Right lung (tissue), 5 donors: ENCODE results near the gene SPRING1. TPM values are rescaled to one million over a fixed set of nuclear protein-coding genes. Genes with fewer than 3 reads are reported as not detected.

Source experiments
- DNase-seq, 2 donors: peaks; one replicate each; pipeline ENCODE4 v3.0.0-alpha.2; 2013
- polyA plus RNA-seq, 5 donors: library from polyadenylated mRNA; unstranded; fragments of 120-200 nt; gene quantifications; one replicate each; pipeline versions ENCODE4 v1.2.1 to v1.2.3, GENCODE V29; 2013; ENCODE audit warnings: inconsistent platforms in 1 of 5, low replicate concordance in 1 of 5; ENCODE audit not compliant: insufficient read length in 5 of 5, insufficient read depth in 1 of 5

SPRING1 gene
- polyA plus RNA-seq, 5 donors: 22.4 to 31.3 (median 29.0) TPM

DNA sequence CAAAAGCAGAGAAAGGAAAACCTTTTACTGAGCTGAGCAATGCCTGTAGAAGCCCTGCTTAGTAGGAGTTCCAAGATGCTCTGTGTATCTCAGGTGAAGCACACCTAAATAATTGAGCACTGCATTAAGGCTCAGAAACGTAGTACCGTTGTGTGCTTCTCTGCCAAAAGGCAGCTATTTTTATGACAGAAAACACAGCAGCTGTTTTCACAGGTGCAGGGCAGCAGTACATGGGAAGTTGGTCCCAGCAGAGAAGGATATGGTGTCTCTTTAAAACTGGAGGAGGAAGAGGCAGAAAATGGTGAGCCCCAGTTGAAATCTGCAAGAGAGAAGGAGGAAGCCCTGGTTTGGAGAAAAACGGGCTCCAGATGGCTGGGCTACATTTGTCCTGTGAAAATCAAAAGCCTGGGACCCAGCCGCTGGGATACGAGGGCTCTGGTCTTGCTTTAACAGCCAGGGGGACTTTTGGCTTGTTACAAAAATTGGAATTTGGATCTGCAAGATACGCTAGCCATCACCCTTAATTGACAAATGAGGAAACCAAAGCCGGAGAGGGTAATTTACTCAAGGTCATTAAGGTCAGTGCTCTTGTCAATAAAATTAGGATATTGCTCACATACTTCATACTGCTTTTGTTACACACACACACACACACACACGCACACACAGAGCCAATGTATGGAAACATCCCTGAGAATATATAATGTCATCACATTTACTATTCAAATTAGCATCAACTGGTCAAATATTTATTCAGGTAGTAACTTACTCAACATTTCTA lies 27.3 kb downstream of the SPRING1 start:
- DNase-seq: no peak

DNA sequence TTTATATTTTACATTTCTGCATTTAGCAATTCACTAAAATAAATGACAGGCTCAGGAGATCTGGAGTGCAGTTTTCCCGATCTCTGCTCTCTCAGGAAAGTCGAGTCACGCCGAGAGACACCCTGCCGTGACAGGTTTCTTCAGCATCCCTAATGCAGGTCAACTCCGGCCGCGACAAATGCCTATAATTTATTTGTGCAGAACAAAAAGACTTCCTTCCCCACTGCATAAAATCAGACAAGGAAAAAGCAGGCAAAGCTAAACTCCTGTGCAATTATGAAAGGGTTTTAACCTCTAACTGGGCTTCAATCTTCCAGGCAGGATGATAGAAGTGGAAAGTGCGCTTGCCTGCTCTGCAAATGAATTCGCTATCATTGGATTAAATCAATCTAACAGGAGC lies 28.1 kb downstream of the SPRING1 start:
- DNase-seq: no peak

DNA sequence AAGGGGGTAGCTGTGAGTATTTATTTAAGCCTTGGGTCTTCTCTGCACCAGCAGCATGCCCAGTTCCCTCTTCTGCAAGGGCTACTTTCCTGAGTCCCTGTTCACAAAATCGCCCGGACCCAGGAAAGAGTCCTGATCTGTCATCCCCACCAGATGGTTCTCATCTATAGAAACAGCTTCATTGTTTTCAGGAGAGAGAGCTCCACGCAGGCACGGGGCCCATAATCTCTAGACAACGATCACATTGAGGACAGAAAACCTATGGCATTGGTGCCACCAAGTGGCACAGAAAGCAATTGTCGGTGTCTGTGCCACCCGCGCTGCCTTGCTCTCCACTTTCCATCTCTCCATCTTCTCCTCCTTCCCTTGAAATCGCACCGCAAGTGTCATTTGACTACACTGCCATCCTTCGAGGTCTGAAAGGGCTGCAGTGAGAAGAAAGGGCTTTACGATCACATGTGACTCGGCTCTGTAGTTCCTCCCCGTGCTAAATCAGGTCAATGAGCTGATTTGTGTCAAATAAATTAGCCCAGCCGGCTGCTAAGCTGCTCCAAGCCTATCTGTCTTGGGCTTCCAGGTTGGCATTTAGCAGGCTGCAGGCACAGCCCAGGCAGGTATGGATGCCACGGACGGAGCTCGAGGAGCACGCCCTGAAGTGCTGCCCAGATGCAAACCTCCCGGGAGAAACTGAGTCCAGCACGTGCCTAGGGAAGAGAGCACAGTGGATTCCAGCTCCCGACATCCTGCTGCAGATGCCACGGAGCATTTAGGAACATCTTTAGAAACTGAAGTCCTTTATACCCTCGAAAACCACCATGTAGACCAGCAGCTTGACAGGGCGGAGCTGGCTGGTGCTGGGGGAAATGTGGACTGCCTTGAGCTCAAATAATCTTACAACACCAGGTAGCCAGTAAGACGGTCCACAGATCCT lies 28.8 kb downstream of the SPRING1 start:
- peak; percentile 58 to 69 for DNase-seq

DNA sequence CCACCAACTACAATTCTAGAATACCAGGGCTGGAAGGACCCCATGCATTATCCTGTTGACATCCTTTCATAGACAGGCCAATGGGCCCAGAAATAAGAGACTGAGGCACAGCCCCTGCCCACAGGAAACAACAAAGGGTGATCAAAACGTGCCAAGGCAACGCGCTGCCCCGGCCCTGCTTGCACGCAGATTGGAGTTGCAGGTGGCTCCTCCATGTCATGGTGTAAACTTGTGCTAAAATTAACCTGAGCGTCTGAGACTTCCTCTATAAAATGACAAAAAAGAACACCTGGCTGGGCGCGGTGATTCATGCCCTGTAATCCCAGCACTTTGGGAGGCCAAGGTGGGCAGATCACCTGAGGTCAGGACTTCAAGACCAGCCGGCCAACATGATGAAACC lies 30.1 kb downstream of the SPRING1 start:
- no peak for DNase-seq

DNA sequence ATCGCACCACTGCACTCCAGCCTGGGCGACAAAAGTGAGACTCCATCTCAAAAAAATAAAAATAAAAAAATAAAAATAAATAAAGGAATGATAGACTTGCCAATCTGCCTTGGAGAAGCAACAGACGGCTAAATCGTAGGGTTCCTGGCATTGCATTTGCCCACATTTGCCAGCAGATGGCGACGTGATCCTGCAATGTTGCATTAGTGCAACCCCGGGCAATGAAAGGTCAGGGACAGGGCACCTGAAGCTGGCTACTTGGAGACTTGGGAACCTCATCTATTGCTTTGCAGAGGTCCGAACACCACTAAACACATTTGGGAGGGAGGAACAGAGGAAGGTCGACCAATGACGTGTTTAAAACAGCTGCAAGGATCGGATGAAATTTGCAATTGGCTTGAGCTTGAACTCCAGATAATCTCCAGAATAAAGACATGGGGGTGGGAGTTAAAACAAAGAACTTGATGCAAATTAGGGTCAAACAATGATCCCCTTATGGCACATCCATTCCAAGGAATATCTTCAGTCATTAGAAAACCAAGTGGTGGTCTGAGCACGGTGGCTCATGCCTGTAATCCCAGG lies 34.6 kb downstream of the SPRING1 start:
- peak in 1 of 2 donors; percentile 58 for DNase-seq

DNA sequence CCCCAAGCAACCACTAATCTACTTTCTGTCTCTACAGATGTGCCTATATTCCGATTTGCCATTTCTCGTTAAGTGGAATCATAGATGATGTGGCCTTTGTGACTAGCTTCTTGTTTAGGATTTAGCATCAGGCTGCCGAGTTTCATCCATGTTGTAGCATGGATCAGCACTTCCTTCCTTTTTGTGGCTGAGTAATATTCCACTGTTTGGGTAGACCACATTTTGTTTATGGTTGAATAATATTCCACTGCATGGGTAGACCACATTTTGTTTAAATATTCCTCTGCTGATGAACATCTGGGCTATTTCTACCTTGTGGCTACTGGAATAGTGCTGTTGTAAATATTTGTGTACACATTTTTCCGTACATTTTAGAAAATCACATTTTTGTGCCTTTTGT lies 36.4 kb downstream of the SPRING1 start:
- no peak for DNase-seq

DNA sequence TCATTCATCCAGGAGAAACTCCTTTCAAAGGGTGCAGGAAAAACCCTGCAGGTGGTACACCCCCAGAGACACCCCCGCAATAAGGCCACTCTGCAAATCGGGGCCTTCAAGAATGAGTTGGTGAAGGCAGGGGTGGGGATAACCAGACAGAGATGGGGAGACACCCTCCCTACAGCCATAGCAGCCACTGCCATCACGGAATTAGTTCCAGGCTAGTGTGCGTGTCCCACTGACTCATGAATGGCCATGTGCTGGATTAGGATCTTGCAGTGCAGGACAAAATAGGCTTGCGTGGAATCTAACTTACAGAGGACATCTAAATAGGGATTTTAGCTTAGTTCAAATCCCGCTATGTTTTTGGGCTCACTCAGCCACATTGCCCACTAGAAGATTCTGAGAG lies 37.8 kb downstream of the SPRING1 start:
- no peak for DNase-seq

DNA sequence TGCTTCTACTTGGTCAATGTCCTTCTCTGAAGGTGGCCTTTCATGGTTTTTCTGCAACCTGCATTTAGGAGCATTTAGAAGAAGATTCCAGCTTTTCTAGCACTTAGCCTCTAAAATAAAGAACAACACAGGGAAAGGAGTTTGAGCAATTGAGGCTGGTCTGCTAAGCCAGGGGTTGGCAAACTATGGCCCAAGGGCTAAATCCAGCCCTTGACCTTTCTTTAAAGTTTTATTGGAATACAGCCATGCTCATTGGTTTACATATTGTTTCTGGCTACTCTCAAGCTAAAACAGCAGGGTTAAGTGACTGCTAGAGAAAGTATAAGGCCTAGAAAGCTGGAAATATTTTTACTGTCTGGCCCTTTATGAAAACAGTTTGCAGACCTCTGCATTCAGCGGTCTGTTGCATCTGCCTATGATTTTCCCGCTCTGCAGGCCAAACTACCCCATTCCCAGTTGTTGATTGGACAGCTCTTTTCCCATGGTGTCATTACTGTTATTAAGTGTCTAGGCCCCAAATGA lies 39.3 kb downstream of the SPRING1 start:
- DNase-seq: no peak

DNA sequence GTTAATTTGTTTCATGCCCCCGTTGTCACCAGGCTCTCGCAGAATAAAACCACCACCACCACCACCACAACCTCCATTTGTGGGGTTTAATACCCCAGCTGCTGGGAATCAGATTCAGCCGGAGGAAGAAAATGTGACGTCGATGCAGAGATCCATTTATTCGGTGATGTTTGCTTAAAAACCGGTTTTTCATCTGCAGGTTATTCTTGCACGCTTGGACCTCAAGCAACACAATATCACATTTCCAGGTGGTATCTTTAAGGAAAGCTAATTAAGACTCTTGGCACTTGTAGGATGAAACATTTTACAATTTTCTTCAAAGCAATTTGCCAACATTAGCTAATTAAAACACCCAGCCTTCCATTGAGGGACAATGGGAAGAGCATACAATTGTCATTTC lies 39.8 kb downstream of the SPRING1 start:
- no peak for DNase-seq

DNA sequence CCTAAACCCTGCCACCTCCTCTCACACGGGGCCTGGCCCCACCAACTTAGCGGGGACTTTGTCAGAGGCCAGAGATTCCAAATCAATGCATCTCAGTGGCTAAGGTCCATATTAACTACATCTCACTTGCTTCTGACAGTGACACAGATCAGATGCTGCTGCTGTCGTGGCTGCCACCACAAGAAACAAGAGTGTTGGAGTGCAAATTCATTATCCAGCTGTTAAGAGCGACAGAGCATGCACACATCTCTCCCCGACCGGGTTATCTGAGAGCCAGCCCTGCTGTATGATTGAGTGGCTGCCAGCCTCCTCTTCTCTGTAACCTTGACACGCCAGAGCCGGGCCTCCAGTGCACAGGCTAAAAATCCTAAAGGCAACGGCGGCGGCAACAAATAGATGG lies 40.2 kb downstream of the SPRING1 start:
- DNase-seq: no peak

DNA sequence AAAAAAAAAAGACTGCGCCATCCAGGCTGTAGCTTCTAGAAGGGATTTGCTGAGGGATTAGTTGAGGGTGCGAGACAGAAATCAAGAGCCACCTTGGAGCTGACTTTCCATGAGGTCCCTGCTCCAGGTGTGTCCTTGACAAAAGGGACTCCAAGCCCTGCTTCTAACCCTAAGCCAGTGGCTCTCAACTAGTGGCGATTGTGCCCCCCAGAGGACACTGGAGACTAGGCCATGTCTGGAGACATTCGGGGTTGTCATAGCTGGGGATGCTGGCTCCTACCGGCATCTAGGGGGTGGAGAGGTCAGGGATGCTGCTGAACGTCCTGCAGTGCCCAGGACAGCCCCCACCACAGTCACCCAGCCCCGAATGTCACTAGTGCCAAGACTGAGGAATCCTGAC lies 40.6 kb downstream of the SPRING1 start:
- no peak for DNase-seq

DNA sequence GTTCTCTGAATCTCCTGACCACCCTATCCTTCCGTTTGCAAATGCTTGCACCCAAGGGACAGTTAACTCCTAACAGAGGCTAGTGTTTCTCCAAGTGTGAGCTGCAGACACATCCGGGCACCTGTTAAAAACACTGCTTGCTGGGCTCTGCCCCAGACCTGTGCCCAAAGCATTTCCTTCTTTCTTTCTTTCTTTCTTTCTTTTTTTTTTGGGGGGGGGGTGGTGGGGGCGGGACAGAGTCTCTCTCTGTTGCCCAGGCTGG lies 42.5 kb downstream of the SPRING1 start:
- no peak for DNase-seq

DNA sequence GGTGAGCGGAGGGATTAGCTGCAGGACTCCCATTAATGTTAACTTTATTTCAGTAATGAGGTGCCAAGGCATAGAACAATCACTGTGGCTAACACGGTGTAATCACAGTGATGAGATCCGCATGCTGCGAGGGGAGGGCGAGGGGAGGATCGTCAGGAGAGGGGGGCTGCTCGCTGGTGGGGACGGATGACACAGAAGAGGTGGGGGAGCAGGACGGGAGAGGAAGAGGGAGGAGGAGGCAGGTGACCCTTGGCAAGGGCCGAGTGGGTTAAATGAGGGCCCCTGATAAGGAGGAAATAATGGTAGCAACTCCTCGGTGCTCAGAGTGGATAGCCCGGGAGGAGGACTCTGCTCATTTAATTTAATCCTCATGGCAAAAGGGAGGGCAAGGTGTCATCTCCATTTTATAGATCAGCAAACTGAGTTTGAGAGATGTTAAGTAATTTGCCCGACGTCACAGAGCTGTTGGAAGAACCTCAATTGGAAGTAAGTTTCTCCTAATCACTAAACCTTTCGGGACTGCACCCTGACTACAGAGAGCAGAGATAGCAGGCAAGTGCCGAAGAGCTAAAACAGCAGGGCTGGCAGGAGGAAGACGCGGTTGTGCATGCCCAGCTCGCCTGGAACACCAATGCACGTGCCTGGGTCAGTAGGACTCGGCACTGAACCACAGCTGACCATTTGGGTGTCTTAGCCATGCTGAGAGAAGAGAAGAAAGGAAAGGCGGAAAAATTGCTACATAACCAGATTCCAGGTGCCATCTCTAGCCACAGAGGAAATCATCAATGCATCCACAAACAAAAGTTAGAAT lies 43.0 kb downstream of the SPRING1 start:
- no peak for DNase-seq

DNA sequence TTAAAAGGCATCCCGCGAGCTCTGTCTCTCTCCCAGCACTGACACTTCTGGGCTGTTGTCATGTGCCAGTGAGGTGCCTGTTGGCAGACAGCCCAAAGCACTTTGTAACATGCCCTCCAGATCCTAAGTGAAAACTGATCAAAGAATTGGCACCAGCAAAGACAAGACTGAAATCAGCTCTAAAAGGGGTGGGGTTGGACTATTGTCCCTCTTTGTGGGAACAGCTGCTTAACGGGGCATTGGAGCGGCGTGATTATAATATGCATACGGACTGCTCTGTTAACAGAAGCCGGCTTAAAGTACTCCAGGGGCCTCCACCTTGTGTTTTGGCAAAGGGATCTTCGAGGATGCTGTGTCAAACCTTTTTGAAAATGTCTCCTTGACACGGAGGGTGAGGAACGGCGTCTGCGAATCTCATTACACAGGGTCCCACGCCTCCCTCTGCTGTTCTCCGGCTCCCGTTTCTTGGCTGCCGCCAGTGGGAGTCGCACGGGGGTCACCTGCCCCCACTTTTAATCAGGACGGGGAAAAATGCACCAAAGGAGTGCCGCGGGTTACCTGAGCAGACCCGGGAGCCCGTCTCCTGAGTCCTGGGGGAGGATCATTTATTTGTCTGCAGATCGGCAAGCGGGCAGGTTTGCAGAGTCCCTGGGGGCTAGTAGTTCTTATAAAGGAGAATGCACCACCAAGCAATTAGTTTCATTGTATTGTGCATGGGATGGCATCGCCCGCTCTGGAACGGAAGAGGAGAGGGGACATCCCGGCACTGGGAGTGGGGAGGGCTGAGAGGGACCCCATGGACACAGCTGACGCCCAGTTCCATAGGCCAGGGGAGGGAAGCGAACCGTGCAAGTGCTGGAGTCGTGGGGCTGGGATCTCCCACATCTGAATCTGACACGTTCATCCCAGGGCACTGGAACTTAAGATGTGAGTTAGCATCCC lies 44.3 kb downstream of the SPRING1 start:
- no peak for DNase-seq

DNA sequence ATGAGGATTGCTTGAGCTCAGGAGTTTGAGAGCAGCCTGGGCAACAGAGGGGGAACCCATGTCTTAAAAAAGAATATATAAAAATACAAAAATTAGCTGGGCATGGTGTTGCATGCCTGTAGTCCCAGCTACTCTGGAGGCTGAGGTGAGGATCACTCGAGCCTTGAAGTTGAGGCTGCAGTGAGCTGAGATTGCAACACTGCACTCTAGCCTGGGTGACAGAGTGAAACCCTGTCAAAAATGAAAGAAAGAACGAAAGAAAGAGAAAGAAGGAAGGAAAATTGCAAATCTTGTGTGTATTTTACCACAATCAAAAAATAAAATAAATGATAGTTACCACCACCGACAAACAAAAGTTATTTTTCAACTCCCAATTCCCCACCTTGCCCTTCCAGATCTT lies 45.3 kb downstream of the SPRING1 start:
- DNase-seq: no peak

DNA sequence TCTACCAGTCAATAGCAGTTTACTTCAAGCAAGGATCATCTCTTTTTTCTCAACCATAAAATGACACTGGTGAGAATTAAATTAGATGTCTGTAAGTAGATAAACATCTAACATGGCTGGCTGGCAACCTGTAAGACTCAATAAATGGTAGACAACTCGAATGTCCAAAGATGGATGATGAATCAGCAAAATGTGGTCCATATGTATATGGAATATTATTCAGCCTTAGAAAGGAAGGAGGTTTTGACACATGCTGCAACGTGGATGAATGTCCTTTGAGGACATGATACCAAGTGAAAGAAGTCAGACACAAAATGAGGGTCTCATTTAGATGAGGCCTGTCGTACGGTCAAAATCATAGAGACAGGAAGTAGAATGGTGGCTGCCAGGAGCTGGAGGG lies 46.2 kb downstream of the SPRING1 start:
- DNase-seq: no peak

DNA sequence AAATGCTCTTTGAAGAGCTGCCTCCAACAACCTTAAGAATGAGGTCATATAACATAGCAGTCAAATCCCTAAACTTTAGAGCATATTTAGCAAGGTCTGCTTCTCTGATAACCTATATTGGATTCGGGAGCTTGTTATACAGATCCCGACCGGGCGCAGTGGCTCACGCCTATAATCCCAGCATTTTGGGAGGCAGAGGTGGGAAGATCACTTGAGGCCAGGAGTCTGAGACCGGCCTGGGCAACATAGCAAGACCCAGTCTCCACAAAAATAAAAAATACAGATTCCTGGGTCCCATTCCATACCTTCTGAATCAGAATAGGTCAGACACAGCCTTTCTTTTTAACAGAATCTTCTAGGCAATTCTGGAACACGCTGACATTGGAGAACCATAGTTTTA lies 46.7 kb downstream of the SPRING1 start:
- DNase-seq: no peak

DNA sequence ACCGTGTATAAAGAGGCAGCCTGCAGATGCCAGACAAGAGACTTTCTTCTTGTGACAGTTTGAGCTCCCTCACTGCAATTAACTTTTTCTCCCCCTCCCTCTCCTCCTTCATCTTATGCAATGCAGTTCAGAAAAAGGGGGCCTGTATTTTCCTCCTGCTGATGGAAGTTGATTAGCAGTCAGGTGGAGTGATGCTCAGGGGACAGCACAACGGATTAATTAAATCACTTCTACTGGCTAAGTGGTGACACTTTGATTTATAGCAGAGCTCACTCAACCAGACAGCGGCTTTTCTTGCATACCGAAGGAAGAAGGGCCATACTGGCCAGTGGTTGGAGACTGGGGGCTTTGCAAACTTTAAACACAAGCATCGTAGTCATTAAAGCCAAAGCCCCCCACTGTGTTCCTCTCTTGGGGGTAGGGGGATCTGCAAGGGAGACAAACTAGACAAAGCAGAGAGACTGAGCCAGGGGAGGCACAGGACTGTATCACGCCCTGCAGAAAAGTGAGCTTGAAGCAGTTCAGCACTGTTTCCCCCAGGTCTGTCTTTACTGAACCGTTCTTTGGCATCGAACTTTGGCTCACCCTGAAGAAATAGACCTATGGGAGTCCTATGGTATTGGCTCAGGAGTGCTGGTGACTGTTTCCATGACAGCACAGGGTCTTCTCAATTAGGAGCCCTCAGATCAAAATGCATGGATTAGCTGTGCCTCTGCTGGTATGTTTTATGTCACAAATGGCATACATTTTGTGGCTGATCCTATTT lies 47.7 kb downstream of the SPRING1 start:
- no peak for DNase-seq

DNA sequence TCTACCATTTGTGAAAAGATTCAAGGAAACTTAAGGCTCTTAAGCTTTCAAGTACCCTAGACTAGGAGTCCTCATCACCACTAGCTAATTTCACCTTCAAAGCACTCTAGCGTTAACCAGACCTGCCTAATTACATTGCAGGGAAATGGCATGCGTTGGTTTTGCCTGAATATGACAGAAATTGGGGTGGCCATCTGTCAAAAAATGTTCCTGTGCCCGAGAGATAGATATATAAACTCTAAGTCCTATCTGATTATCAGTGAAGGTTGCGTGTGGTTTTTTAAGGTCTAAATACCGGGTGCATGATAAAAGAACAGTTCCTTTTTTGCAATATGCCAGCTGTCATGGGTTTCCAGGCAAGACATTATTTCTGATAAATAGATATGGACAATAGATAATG lies 48.3 kb downstream of the SPRING1 start:
- no peak for DNase-seq
